ENCODE results near the gene MANBA. TPM values are rescaled to one million over a fixed set of nuclear protein-coding genes. Genes with fewer than 3 reads are reported as not detected.

The MANBA gene
- total and polyA plus RNA-seq, 9 donors, result 15.6 to 32.7 (median 24.5) TPM

DNA sequence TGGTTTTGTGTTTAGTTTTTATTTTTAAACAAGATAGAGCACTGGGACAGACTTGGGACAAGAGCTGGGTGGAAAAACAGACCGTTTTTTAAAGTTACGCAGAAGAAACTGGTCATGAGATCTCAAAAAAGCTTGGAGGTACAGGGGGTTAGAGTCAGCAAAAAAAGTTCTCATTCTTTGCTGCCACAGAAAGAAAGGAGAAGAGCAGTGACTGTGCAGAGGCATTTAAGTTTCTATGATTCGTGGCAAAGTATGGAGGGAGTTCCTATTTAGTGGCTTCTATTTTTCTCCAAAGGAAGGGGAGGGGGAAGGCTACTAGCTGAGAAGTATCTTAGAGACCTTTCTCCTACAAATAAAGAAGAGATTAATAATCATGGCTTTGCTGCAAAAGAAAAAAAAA, 68.3 kb downstream of the MANBA start:
- intact Hi-C loops (cut with DNase I), result no loop called here
- H3K27me3 ChIP-seq, result no peaks in the 10 kb centered on the region
- DNase-seq, result no peak
- no peak overlapping the region for H3K4me3 ChIP-seq
- WGBS, 3 donors, result 91 to 98% (median 93%) methylated on average over 3 of the region's 3 CpGs
- H3K27ac ChIP-seq, result no peak overlapping the region
- H3K4me1 ChIP-seq (ENCODE audit: insufficient read depth), result peaks cover 3% of the 10 kb centered on the region
- H3K36me3 ChIP-seq, result no peaks in the 10 kb centered on the region
- TF ChIP-seq EP300 (IDR thresholded peaks at IDR 0.05) (no peak), POLR2A (IDR thresholded peaks at IDR 0.05) (no peak)
- TF ChIP-seq, protein P1, sequence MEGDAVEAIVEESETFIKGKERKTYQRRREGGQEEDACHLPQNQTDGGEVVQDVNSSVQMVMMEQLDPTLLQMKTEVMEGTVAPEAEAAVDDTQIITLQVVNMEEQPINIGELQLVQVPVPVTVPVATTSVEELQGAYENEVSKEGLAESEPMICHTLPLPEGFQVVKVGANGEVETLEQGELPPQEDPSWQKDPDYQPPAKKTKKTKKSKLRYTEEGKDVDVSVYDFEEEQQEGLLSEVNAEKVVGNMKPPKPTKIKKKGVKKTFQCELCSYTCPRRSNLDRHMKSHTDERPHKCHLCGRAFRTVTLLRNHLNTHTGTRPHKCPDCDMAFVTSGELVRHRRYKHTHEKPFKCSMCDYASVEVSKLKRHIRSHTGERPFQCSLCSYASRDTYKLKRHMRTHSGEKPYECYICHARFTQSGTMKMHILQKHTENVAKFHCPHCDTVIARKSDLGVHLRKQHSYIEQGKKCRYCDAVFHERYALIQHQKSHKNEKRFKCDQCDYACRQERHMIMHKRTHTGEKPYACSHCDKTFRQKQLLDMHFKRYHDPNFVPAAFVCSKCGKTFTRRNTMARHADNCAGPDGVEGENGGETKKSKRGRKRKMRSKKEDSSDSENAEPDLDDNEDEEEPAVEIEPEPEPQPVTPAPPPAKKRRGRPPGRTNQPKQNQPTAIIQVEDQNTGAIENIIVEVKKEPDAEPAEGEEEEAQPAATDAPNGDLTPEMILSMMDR (IDR thresholded peaks at IDR 0.05), result no peak
- no peaks in the 10 kb centered on the region for H3K9me3 ChIP-seq

DNA sequence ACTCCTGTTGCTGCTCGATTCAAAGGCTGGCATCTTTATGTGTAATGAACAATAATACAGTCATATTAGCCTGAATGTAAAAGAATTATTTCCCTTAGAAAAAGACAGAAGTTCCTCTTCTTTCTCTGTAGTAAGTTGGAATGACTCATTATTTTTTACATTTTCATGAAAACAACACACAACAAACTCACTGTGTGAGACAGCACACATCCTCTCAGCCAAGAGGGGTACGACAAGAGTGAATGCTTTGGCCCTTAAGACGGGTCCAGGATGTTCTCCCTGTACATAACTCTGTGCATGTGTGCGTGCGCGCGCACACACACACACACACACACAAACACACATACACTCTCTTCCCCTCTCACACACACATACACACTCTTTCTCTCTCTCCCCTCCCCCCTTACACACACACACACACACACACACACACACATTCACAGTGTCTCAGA, 72.8 kb downstream of the MANBA start:
- no peak for DNase-seq
- no peak overlapping the region for H3K27ac ChIP-seq
- no peak overlapping the region for H3K4me3 ChIP-seq
- no peaks in the 10 kb centered on the region for H3K9me3 ChIP-seq
- H3K27me3 ChIP-seq, result no peaks in the 10 kb centered on the region
- WGBS, 3 donors, result 87 to 92% (median 91%) methylated on average over 7 of the region's 7 CpGs
- TF ChIP-seq EP300 (IDR thresholded peaks at IDR 0.05) (no peak), POLR2A (IDR thresholded peaks at IDR 0.05) (no peak)
- TF ChIP-seq, protein P1 (IDR thresholded peaks at IDR 0.05), result no peak
- H3K36me3 ChIP-seq, result no peaks in the 10 kb centered on the region
- intact Hi-C loops (cut with DNase I), result no loop called here
- no peaks in the 10 kb centered on the region for H3K4me1 ChIP-seq (ENCODE audit: insufficient read depth)

DNA sequence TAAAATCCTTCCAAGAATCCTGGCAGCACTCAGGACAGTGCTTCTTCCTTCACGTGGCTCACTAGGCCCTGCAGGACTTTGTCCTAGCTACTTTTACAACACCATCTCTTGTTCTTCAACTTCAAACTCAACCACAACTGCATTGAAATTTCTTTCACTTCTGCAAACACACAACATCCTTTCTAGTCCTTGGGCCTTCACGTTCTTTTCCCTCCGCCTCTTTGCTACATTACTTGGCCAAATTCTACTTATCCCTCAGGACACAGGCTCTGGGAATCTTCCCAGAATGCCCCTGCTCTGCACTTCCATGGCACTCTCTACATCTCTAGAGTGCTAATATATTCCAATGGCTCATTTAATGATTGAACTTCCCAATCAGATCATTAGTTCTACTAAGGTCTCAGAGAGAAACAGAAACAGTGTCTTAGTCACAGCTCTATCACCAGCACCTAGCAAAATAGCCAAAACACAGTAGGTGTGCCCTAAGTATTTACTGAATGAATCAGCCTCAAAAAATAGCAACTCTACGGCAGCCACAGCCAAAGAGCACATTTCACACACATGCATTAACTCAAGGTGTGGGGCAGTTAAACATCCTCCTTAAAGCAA, 73.3 kb downstream of the MANBA start:
- intact Hi-C loops (cut with DNase I), result no loop called here
- no peaks in the 10 kb centered on the region for H3K4me1 ChIP-seq (ENCODE audit: insufficient read depth)
- no peaks in the 10 kb centered on the region for H3K27me3 ChIP-seq
- no peak overlapping the region for H3K27ac ChIP-seq
- no peak for DNase-seq
- H3K4me3 ChIP-seq, result no peak overlapping the region
- H3K36me3 ChIP-seq, result no peaks in the 10 kb centered on the region
- WGBS, 3 donors, result 77 to 82% (median 78%) methylated on average over 4 of the region's 4 CpGs
- H3K9me3 ChIP-seq, result no peaks in the 10 kb centered on the region
- no peak for TF ChIP-seq EP300 (IDR thresholded peaks at IDR 0.05)
- TF ChIP-seq, protein P1 (IDR thresholded peaks at IDR 0.05), result no peak
- no peak for TF ChIP-seq POLR2A (IDR thresholded peaks at IDR 0.05)

DNA sequence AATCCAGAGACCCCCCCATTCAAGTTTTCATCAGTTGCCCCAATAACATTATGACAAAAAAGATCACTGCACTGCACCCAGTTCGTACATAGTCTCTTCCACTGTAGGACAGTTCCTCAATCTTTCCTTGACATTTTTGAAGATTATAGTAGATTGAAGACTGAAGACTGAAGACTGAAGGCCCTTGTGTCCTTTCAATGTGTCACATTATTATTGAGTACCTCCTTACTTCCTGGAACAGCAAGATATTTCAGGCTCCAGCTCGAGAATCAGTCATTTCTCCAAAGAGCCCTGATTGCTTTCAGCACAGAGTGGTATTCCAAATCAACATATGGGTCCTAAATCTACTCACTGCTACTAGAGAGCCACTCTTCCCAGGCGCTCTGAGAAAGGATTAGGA, 75.0 kb downstream of the MANBA start:
- H3K4me3 ChIP-seq, result no peak overlapping the region
- 89% methylated on average over 3 of the region's 3 CpGs for WGBS, 3 donors

More for the DNA sequence above, 75.0 kb downstream of the MANBA start:
- intact Hi-C loops (cut with DNase I), result no loop called here
- no peaks in the 10 kb centered on the region for H3K27me3 ChIP-seq
- H3K36me3 ChIP-seq, result no peaks in the 10 kb centered on the region
- no peaks in the 10 kb centered on the region for H3K4me1 ChIP-seq (ENCODE audit: insufficient read depth)
- H3K27ac ChIP-seq, result no peak overlapping the region
- DNase-seq, result no peak
- H3K9me3 ChIP-seq, result no peaks in the 10 kb centered on the region
- TF ChIP-seq, protein P1 (IDR thresholded peaks at IDR 0.05), result no peak
- TF ChIP-seq POLR2A (IDR thresholded peaks at IDR 0.05), result no peak
- TF ChIP-seq EP300 (IDR thresholded peaks at IDR 0.05), result no peak

All from ovary (tissue), 9 donors.